Body of pancreas (tissue), 4 donors: ENCODE measurements around the gene ADAMTS13. TPM values are rescaled to one million over a fixed set of nuclear protein-coding genes. Genes with fewer than 3 reads are reported as not detected.

ENCODE experiments used
- ATAC-seq: fragments of 150-250 bp; one replicate; pipeline ENCODE4 v1.9.1; 2016
- DNase-seq, 4 donors: peaks; one replicate each; pipeline ENCODE4 v3.0.0-alpha.2; 2019
- H3K27ac ChIP-seq, 4 donors: fragments of 200-600 bp; sonication (generic); 1 replicate in 3 of 4; 2 replicates in 1 of 4; pipeline versions ENCODE4 v1.5.1 to v1.6.1; 2016 to 2019; ENCODE audit warnings: mild to moderate bottlenecking in 1 of 4, mixed read lengths in 1 of 4, moderate library complexity in 1 of 4
- H3K27me3 ChIP-seq, 2 donors: fragments of 200-600 bp; sonication (generic); one replicate each; pipeline ENCODE4 v1.6.0; 2016; ENCODE audit warnings: mild to moderate bottlenecking in 1 of 2
- H3K36me3 ChIP-seq, 2 donors: fragments of 200-600 bp; sonication (generic); replicated peaks in 1 of 2; 2 replicates each; pipeline ENCODE4 v1.5.1; 2016; ENCODE audit warnings: low read depth in 2 of 2; ENCODE audit not compliant: insufficient read depth in 1 of 2
- H3K4me1 ChIP-seq: fragments of 200-600 bp; sonication (generic); one replicate; pipeline ENCODE4 v1.6.0; 2016
- H3K4me3 ChIP-seq, 2 donors: fragments of 200-600 bp; sonication (generic); 1 replicate in 1 of 2; 2 replicates in 1 of 2; pipeline ENCODE4 v1.5.1; 2016 to 2019
- H3K9me3 ChIP-seq, 3 donors: fragments of 200-600 bp; sonication (generic); 1 replicate in 2 of 3; 2 replicates in 1 of 3; pipeline ENCODE4 v1.5.1; 2016
- POLR2A ChIP-seq, 3 donors: fragments of 450-650 bp; IDR thresholded peaks; one replicate each; pipeline ENCODE4 v1.6.1; 2016; ENCODE audit warnings: antibody characterized with exemption in 3 of 3, mild to moderate bottlenecking in 2 of 3
- WGBS, 2 donors: methylation state at CpG; one replicate each; pipeline ENCODE4 v1.1.5; 2017; 5-methylcytosine and 5-hydroxymethylcytosine counted together
- intact Hi-C: fragments of 100-400 bp; cut with DNase I; formaldehyde crosslinking; loops from one replicate; pipeline ENCODE4 v1.15.1; 2023
- total RNA-seq, 2 donors: library from RNA; depleted of rRNA; stranded (reverse); fragments of >200 nt; gene quantifications; one replicate each; pipeline ENCODE4 v1.1.0, GENCODE V29; 2016
- TF ChIP-seq, protein P1 (sequence below), 7 experiments: fragments of 450-650 bp in 4 of 7; fragments of 200-600 bp in 3 of 7; sonication (generic) in 3 of 7; IDR thresholded peaks; one replicate each; pipeline ENCODE4 v1.5.1; 2016 to 2019; ENCODE audit warnings: antibody characterized with exemption in 7 of 7

ADAMTS13 gene
- total RNA-seq, 2 donors from 2014 or later, result 2.3 to 5.6 TPM

DNA sequence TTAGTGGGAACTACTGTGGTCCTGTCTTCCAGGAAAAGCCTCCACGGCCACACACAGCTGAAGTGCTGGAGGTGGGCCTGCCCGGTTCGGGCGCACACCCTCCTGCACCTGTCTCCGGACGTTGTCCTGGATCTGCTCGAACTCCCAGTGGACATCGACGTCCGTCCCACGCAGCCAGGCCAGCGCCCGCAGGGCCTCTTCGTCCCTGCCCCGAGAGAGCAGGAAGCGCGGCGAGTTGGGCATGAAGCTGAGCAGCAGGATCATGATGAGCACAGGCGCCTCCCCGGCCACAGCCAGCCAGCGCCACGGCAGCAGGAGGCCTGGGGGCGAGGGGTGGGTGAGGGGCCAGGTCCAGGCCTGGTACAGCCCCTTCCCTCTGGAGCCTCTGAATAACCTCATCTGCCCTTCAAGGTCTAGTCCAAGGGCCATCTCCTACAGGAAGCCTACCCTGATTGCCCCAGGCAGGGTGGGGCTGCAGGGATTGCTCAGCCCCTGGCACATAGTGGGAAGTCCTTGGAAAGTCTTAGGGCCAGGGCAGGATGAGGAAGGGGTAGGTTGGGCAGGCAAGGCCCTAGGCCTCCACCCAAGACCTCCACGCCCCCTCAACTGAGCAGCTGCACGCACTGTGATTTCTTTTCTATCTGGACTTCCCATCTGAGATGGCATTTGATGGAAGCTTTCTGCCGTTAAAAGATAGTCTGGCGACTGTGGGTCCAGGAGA lies 53.3 kb downstream of the ADAMTS13 start:
- no peak overlapping the region for H3K4me3 ChIP-seq
- WGBS, 2 donors, result 82% methylated on average over 26 of the region's 27 CpGs; no CpG with 5 or more reads in 1 of the 2 donors
- intact Hi-C loops, result no loop called here
- DNase-seq (no peak), ATAC-seq (no peak)
- peaks cover 19% of the 10 kb centered on the region for H3K4me1 ChIP-seq
- TF ChIP-seq, protein P1, sequence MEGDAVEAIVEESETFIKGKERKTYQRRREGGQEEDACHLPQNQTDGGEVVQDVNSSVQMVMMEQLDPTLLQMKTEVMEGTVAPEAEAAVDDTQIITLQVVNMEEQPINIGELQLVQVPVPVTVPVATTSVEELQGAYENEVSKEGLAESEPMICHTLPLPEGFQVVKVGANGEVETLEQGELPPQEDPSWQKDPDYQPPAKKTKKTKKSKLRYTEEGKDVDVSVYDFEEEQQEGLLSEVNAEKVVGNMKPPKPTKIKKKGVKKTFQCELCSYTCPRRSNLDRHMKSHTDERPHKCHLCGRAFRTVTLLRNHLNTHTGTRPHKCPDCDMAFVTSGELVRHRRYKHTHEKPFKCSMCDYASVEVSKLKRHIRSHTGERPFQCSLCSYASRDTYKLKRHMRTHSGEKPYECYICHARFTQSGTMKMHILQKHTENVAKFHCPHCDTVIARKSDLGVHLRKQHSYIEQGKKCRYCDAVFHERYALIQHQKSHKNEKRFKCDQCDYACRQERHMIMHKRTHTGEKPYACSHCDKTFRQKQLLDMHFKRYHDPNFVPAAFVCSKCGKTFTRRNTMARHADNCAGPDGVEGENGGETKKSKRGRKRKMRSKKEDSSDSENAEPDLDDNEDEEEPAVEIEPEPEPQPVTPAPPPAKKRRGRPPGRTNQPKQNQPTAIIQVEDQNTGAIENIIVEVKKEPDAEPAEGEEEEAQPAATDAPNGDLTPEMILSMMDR (IDR thresholded peaks at IDR 0.05), result no peak
- no peak for TF ChIP-seq POLR2A (IDR thresholded peaks at IDR 0.05)
- H3K9me3 ChIP-seq, result no peaks in the 10 kb centered on the region
- H3K27me3 ChIP-seq, result peaks cover 0 to 8% of the 10 kb centered on the region in 2 donors
- no peak overlapping the region for H3K27ac ChIP-seq
- no peaks in the 10 kb centered on the region for H3K36me3 ChIP-seq

DNA sequence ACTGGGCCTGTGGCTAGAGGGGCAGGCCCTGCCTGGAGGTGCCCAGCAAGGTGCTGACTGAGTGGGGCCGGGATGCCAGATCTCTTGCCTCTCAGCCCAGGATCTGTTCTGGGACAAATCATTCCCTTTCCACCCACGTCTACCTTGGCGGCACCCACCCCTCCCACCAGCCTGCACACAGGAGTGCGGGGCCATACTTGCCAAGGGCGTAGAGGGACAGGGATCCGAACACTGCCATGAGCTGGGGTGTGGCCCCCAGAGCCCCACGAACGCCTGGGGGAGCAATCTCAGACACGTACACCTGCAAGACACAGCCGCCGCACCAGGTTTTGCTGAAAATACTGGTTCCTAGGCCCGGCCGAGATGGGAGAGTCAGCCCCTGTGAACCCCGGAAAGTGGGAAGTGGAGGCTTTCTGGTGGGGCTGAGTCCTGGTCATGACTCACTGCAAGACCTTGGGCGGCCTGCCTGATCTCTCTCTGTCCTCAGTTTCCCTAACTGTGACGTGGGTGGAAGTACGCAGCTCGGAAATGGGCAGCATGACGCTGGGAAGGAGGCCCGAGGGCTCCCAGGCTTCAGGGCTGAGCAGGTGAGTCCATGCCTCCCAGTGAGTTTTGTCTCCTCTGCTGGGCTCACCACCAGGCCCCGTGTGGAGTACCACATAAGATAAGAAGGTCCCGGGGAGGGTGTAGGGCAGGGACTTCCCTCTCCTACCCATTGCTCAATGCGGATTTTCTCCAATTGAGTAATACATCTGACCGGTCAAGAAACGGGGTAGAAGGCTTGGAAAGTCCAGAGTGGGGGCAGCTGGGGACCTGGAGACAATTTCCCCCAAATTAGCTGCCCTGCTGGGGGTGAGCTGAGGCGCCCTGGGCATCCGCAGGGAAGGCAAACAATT lies 54.1 kb downstream of the ADAMTS13 start:
- H3K9me3 ChIP-seq, result no peaks in the 10 kb centered on the region
- intact Hi-C loops, result no loop called here
- H3K27me3 ChIP-seq, result peaks cover 0 to 8% of the 10 kb centered on the region in 2 donors
- no peak for DNase-seq
- peaks cover 19% of the 10 kb centered on the region for H3K4me1 ChIP-seq
- TF ChIP-seq, protein P1 (IDR thresholded peaks at IDR 0.05), result no peak
- no peak for TF ChIP-seq POLR2A (IDR thresholded peaks at IDR 0.05)
- 80 to 84% methylated on average over 15 to 27 of the region's 27 CpGs for WGBS, 2 donors
- no peak for ATAC-seq
- no peak overlapping the region for H3K4me3 ChIP-seq
- H3K36me3 ChIP-seq, result no peaks in the 10 kb centered on the region
- H3K27ac ChIP-seq, result no peak overlapping the region

DNA sequence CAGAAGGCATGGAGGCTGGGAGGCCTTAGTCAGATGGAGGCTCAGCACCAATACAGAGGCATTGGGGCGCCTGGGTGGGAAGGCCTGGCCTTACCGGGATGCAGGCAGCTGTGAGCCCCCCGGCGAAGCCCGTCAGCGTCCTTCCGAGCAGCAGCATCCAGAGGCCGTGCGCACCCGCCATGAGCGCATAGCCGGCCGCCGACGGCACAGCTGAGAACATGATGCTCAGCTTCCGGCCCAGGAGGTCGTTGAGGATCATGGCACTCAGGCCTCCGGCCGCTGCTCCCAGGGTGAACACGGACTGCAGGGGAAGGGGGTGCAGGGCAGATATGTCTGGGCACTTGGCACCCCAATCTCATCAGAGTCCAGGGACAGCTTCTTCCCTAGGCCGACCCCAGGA lies 54.8 kb downstream of the ADAMTS13 start:
- ATAC-seq, result no peak
- TF ChIP-seq, protein P1 (IDR thresholded peaks at IDR 0.05), result no peak
- TF ChIP-seq POLR2A (IDR thresholded peaks at IDR 0.05), result no peak
- no peak for DNase-seq
- Histone ChIP-seq H3K36me3 (no peaks in the 10 kb centered on the region), H3K27ac (no peak overlapping the region), H3K4me3 (no peak overlapping the region), H3K9me3 (no peaks in the 10 kb centered on the region), H3K27me3 (peaks cover 0 to 8% of the 10 kb centered on the region in 2 donors), H3K4me1 (peaks cover 19% of the 10 kb centered on the region)
- intact Hi-C loops, result no loop called here
- WGBS, 2 donors, result 90 to 100% methylated on average over 1 to 14 of the region's 21 CpGs

DNA sequence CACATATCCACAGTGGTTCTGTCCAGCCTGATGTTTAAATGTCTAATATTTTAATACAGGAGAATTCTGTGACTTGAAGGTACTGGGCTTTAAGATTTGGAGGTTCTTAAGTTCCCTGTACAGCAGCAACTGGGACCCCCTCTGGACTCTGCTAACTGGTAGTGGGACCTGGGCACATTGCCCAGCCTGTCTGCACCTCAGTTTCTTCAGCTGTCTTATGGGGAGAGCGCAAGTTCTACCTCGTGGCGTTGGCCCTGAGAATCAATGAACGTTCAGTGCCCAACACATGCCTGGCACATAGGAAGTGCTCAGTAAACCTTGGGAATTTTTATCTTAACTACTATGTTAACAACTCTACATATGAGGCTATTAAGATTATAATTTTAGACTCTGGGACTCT lies 55.3 kb downstream of the ADAMTS13 start:
- intact Hi-C loops, result no loop called here
- Histone ChIP-seq H3K36me3 (no peaks in the 10 kb centered on the region), H3K9me3 (no peaks in the 10 kb centered on the region), H3K27me3 (peaks cover 0 to 8% of the 10 kb centered on the region in 2 donors), H3K4me3 (no peak overlapping the region), H3K27ac (no peak overlapping the region), H3K4me1 (peaks cover 19% of the 10 kb centered on the region)
- ATAC-seq (no peak), DNase-seq (no peak)
- 82 to 100% methylated on average over 2 to 4 of the region's 4 CpGs for WGBS, 2 donors
- no peak for TF ChIP-seq POLR2A (IDR thresholded peaks at IDR 0.05)
- TF ChIP-seq, protein P1 (IDR thresholded peaks at IDR 0.05), result no peak
